Inflammatory macrophage treated with lipopolysaccharide for 4 hours (primary cell): ENCODE measurements around the gene CCDC47.

ENCODE experiments used
- DNase-seq: peaks from one replicate; pipeline ENCODE4 v3.0.0-alpha.2; 2020

Gene CCDC47

GRCh38 chr17:63718988-63719387 lies 54.4 kb downstream of the CCDC47 start:
- no peak for DNase-seq

- no peak for DNase-seq
Observed at GRCh38 chr17:63716426-63716825, 57.0 kb downstream of the CCDC47 start.

GRCh38 chr17:63714550-63715277 lies 58.7 kb downstream of the CCDC47 start:
- no peak for DNase-seq

GRCh38 chr17:63709110-63709509 lies 64.3 kb downstream of the CCDC47 start:
- no peak for DNase-seq

GRCh38 chr17:63707151-63707550 lies 66.2 kb downstream of the CCDC47 start:
- no peak for DNase-seq

GRCh38 chr17:63706336-63707082 lies 66.9 kb downstream of the CCDC47 start:
- no peak for DNase-seq

GRCh38 chr17:63705657-63706056 lies 67.7 kb downstream of the CCDC47 start:
- DNase-seq = no peak

GRCh38 chr17:63704836-63705235 lies 68.6 kb downstream of the CCDC47 start:
- DNase-seq = no peak

- no peak for DNase-seq
Observed at GRCh38 chr17:63704259-63704576, 69.2 kb downstream of the CCDC47 start.

GRCh38 chr17:63703556-63704258 lies 69.7 kb downstream of the CCDC47 start:
- no peak for DNase-seq

GRCh38 chr17:63703029-63703428 lies 70.4 kb downstream of the CCDC47 start:
- DNase-seq = no peak

- DNase-seq = no peak
Observed at GRCh38 chr17:63702721-63703015, 70.7 kb downstream of the CCDC47 start.

- DNase-seq = peak; percentile 24
Observed at GRCh38 chr17:63701868-63702720, 71.3 kb downstream of the CCDC47 start.

- peak; percentile 37 for DNase-seq
Observed at GRCh38 chr17:63701456-63701820, 72.0 kb downstream of the CCDC47 start.

- peak; percentile 49 for DNase-seq
Observed at GRCh38 chr17:63700528-63701455, 72.6 kb downstream of the CCDC47 start.

- DNase-seq = peak; percentile 18
Observed at GRCh38 chr17:63699638-63700527, 73.5 kb downstream of the CCDC47 start, which contains the start of gene LIMD2. Gene LIMD2 (minus strand): TSS chr17:63700125. CDS start chr17:63699298, 827 bp downstream.

- DNase-seq = peak; percentile 59
Observed at GRCh38 chr17:63698886-63699637, 74.3 kb downstream of the CCDC47 start.

GRCh38 chr17:63698381-63698885 lies 75.0 kb downstream of the CCDC47 start:
- peak; percentile 9 for DNase-seq

GRCh38 chr17:63697341-63698286 lies 75.8 kb downstream of the CCDC47 start:
- DNase-seq = peak; percentile 79
